Transverse colon (tissue), 4 donors: ENCODE results near the gene HOXC5. TPM values are rescaled to one million over a fixed set of nuclear protein-coding genes. Genes with fewer than 3 reads are reported as not detected.

Experiments used
- DNase-seq: peaks from one replicate; pipeline ENCODE4 v3.0.0-alpha.2; 2019
- H3K27ac ChIP-seq, 4 donors: fragments of 200-600 bp; sonication (generic); 2 replicates each; pipeline ENCODE4 v1.5.1; 2016 to 2018; ENCODE audit warnings: inconsistent platforms in 4 of 4
- H3K27me3 ChIP-seq: fragments of 200-600 bp; sonication (generic); 2 replicates; pipeline ENCODE4 v1.5.1; 2017; ENCODE audit warnings: inconsistent platforms
- H3K36me3 ChIP-seq, 4 donors: fragments of 200-600 bp; sonication (generic); 2 replicates each; pipeline ENCODE4 v1.5.1; 2017 to 2019; ENCODE audit warnings: inconsistent platforms in 4 of 4
- H3K4me1 ChIP-seq, 4 donors: fragments of 200-600 bp; sonication (generic); 2 replicates each; pipeline ENCODE4 v1.5.1; 2017 to 2020; ENCODE audit warnings: inconsistent platforms in 4 of 4
- H3K4me3 ChIP-seq, 4 donors: fragments of 200-600 bp; sonication (generic); 1 replicate in 1 of 4; 2 replicates in 3 of 4; pipeline versions ENCODE4 v1.5.1 to v1.6.1; 2017 to 2019; ENCODE audit warnings: inconsistent platforms in 4 of 4
- H3K9me3 ChIP-seq, 2 donors: fragments of 200-600 bp; sonication (generic); 2 replicates each; pipeline ENCODE4 v1.5.1; 2017 to 2019; ENCODE audit warnings: inconsistent platforms in 2 of 2
- CTCF ChIP-seq, 5 experiments: fragments of 200-600 bp in 3 of 5; fragments of 450-650 bp in 2 of 5; sonication (generic) in 3 of 5; IDR thresholded peaks; 1 replicate in 2 of 5; 2 replicates in 3 of 5; pipeline ENCODE4 v1.5.1; 2016 to 2017; ENCODE audit warnings: antibody characterized with exemption in 5 of 5, inconsistent platforms in 3 of 5, mild to moderate bottlenecking in 2 of 5, moderate library complexity in 1 of 5
- EP300 ChIP-seq: sonication (generic); formaldehyde crosslinking; IDR thresholded peaks from one replicate; pipeline ENCODE4 v1.6.1; 2017; ENCODE audit warnings: antibody characterized with exemption, low read depth
- POLR2A ChIP-seq: fragments of 450-650 bp; IDR thresholded peaks from one replicate; pipeline ENCODE4 v1.6.1; 2016; ENCODE audit warnings: antibody characterized with exemption, mild to moderate bottlenecking, moderate library complexity
- POLR2AphosphoS5 ChIP-seq, 3 donors: sonication (generic); formaldehyde crosslinking; IDR thresholded peaks; one replicate each; pipeline ENCODE4 v1.6.1; 2016; ENCODE audit warnings: antibody characterized with exemption in 3 of 3
- WGBS, 2 donors: methylation state at CpG; one replicate each; pipeline ENCODE4 v1.1.5; 2018; ENCODE audit warnings: low coverage in 1 of 2; 5-methylcytosine and 5-hydroxymethylcytosine counted together
- in situ Hi-C, 4 donors: fragments of 200-750 bp; cut with MboI; loops; one replicate each; pipeline versions ENCODE4 v1.15.0 to v1.15.1; 2017; ENCODE audit warnings: low sequenced_read_pairs in 3 of 4, low pct_ligation_motif_present in 1 of 4, low pct_unique_long_range_greater_than_20kb in 1 of 4
- intact Hi-C: fragments of 100-400 bp; cut with DNase I; formaldehyde crosslinking; loops from one replicate; pipeline ENCODE4 v1.15.1; 2023; ENCODE audit warnings: low total_unique reads
- total RNA-seq, 4 donors: library from RNA; depleted of rRNA; stranded (reverse); fragments of >200 nt; gene quantifications; one replicate each; pipeline ENCODE4 v1.1.0, GENCODE V29; 2016

HOXC5 gene
- total RNA-seq, 4 donors from 2014 or later: 0.27 to 0.60 TPM; not detected in 2

- 0 to 10% methylated on average over 10 to 33 of the region's 60 CpGs for WGBS, 2 donors
- Histone ChIP-seq H3K4me1 (peaks cover 16 to 32% (median 23%) of the 10 kb centered on the region in 4 donors), H3K27me3 (peaks cover 100% of the 10 kb centered on the region), H3K27ac (no peak overlapping the region), H3K9me3 (no peaks in the 10 kb centered on the region), H3K36me3 (no peaks in the 10 kb centered on the region), H3K4me3 (peak overlapping the region in 1 of 4 donors; percentile 53)
- DNase-seq: no peak
- no peak for TF ChIP-seq CTCF (IDR thresholded peaks at IDR 0.05)
- TF ChIP-seq POLR2AphosphoS5 (IDR thresholded peaks at IDR 0.05): no peak
- no peak for TF ChIP-seq EP300
- TF ChIP-seq POLR2A: no peak
- intact Hi-C loops: no loop called here
- in situ Hi-C loops: loop anchor here in 1 of 4 donors (25.0 kb wide), 1 partner anchor 207 kb away; no protein-coding TSS in a partner anchor
These were observed 38.4 kb upstream of the HOXC5 start for GRCh38 chr12:53994264-53995001.

GRCh38 chr12:53995002-53995377 is 37.9 kb upstream of the HOXC5 start:
- Histone ChIP-seq H3K27ac (no peak overlapping the region), H3K4me3 (peak overlapping the region in 1 of 4 donors; percentile 53), H3K4me1 (peaks cover 17 to 37% (median 28%) of the 10 kb centered on the region in 4 donors), H3K27me3 (peaks cover 100% of the 10 kb centered on the region), H3K9me3 (no peaks in the 10 kb centered on the region), H3K36me3 (no peaks in the 10 kb centered on the region)
- intact Hi-C loops: no loop called here
- TF ChIP-seq POLR2A: no peak
- TF ChIP-seq CTCF (IDR thresholded peaks at IDR 0.05): no peak
- TF ChIP-seq POLR2AphosphoS5 (IDR thresholded peaks at IDR 0.05): no peak
- TF ChIP-seq EP300: no peak
- 6% methylated on average over 17 of the region's 17 CpGs; no CpG with 5 or more reads in 1 of the 2 donors for WGBS, 2 donors
- no peak for DNase-seq
- in situ Hi-C loops: loop anchor here in 1 of 4 donors (25.0 kb wide), 1 partner anchor 208 kb away; no protein-coding TSS in a partner anchor

- Histone ChIP-seq H3K27me3 (peaks cover 100% of the 10 kb centered on the region), H3K4me1 (peaks cover 18 to 42% (median 34%) of the 10 kb centered on the region in 4 donors), H3K9me3 (no peaks in the 10 kb centered on the region), H3K27ac (no peak overlapping the region), H3K36me3 (no peaks in the 10 kb centered on the region), H3K4me3 (peak overlapping the region; percentile 30 to 53 (median 36))
- intact Hi-C loops (no loop called here), in situ Hi-C loops (loop anchor here in 1 of 4 donors (25.0 kb wide), 1 partner anchor 208 kb away; no protein-coding TSS in a partner anchor)
- no peak for DNase-seq
- WGBS, 2 donors: 3 to 6% methylated on average over 5 to 40 of the region's 48 CpGs
- TF ChIP-seq EP300: no peak
- TF ChIP-seq POLR2A: no peak
- TF ChIP-seq POLR2AphosphoS5 (IDR thresholded peaks at IDR 0.05): no peak
- no peak for TF ChIP-seq CTCF (IDR thresholded peaks at IDR 0.05)
These were observed 37.2 kb upstream of the HOXC5 start for GRCh38 chr12:53995378-53996239.
